BLaER1 (cell line): ENCODE data around the gene ZBED4.

Source experiments
- H3K27ac ChIP-seq: shearing (Covaris generic); formaldehyde crosslinking; 2 replicates; pipeline ENCODE4 v1.8.1; 2022
- H3K27me3 ChIP-seq: shearing (Covaris generic); formaldehyde crosslinking; 2 replicates; pipeline ENCODE4 v1.8.1; 2022
- H3K36me3 ChIP-seq: shearing (Covaris generic); formaldehyde crosslinking; 2 replicates; pipeline ENCODE4 v1.8.1; 2022
- H3K4me1 ChIP-seq: shearing (Covaris generic); formaldehyde crosslinking; 2 replicates; pipeline ENCODE4 v1.8.1; 2022
- H3K4me2 ChIP-seq: shearing (Covaris generic); formaldehyde crosslinking; 2 replicates; pipeline ENCODE4 v1.8.1; 2022
- H3K4me3 ChIP-seq: shearing (Covaris generic); formaldehyde crosslinking; 2 replicates; pipeline ENCODE4 v1.8.1; 2022
- H3K9ac ChIP-seq: shearing (Covaris generic); formaldehyde crosslinking; 2 replicates; pipeline ENCODE4 v1.8.1; 2022
- H3K9me3 ChIP-seq: shearing (Covaris generic); formaldehyde crosslinking; 2 replicates; pipeline ENCODE4 v1.8.1; 2022
- H4K20me1 ChIP-seq: shearing (Covaris generic); formaldehyde crosslinking; 2 replicates; pipeline ENCODE4 v1.8.1; 2022
- Cebpa-rat ChIP-seq: shearing (Covaris generic); IDR thresholded peaks from 2 replicates; pipeline ENCODE4 v1.8.1; 2022

The ZBED4 gene, protein sequence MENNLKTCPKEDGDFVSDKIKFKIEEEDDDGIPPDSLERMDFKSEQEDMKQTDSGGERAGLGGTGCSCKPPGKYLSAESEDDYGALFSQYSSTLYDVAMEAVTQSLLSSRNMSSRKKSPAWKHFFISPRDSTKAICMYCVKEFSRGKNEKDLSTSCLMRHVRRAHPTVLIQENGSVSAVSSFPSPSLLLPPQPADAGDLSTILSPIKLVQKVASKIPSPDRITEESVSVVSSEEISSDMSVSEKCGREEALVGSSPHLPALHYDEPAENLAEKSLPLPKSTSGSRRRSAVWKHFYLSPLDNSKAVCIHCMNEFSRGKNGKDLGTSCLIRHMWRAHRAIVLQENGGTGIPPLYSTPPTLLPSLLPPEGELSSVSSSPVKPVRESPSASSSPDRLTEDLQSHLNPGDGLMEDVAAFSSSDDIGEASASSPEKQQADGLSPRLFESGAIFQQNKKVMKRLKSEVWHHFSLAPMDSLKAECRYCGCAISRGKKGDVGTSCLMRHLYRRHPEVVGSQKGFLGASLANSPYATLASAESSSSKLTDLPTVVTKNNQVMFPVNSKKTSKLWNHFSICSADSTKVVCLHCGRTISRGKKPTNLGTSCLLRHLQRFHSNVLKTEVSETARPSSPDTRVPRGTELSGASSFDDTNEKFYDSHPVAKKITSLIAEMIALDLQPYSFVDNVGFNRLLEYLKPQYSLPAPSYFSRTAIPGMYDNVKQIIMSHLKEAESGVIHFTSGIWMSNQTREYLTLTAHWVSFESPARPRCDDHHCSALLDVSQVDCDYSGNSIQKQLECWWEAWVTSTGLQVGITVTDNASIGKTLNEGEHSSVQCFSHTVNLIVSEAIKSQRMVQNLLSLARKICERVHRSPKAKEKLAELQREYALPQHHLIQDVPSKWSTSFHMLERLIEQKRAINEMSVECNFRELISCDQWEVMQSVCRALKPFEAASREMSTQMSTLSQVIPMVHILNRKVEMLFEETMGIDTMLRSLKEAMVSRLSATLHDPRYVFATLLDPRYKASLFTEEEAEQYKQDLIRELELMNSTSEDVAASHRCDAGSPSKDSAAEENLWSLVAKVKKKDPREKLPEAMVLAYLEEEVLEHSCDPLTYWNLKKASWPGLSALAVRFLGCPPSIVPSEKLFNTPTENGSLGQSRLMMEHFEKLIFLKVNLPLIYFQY

DNA sequence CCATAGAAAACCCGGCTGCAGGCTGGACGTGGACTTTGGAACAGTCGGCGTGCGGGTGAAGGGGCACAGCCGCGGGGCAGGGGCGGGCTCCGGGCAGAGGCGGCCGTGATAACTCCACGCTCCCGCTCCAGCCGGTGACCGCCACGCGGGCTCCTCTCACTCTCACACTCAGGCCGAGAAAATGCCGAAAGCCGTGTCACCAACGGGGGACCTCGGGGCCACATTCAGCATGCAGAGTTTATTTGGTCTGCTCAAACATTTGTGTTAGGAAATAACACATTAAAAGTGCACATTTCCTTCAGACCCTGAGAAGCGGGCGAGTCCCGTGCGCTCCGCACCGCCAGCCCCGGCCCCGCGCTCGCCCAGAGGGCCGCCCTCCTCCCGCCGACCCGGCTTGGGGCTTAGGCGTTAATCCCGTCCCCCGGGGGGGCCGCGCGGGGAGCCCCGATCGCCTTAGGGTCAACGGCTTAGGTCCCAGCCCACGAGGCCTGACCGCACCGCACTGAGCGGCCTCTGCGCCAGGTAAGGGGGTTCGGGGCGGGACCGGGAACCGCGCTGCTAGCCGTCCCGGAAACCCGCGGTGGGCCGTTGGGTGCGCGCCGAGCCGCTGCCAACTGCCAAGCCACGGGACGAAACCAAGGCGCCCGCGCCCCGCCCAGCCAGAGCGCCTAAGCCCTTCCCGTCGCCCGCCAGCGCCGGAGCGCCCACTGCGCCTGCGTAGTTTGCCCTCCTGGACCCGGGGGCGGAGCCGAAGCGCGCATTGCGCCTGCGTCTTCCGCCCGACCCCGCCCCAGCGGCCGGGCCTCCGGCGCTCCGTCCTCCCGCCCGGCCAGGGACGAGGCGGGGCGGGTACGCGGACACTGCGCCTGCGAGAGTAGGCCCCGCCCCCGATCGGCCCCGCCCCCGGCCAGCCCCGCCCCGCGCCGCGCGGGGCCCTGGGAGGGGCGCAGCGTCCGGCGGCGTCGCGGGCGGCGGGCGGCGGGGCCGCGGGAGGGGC, at the start of gene ZBED4:
Gene ZBED4 (plus strand): TSS at position 947 of the 997 bp plus-strand sequence. CDS start 29,819 bp downstream, outside the sequence.
- Histone ChIP-seq H3K4me3 (peak within 1 kb of the TSS; percentile 97), H3K9me3 (no peaks in the 10 kb centered on the region), H4K20me1 (peaks cover 47% of the 10 kb centered on the region), H3K27ac (peak within 1 kb of the TSS; percentile 100), H3K4me1 (peaks cover 79% of the 10 kb centered on the region), H3K9ac (peak within 1 kb of the TSS; percentile 97), H3K4me2 (peak within 1 kb of the TSS; percentile 98), H3K36me3 (peaks cover 21% of the 10 kb centered on the region), H3K27me3 (peaks cover 37% of the 10 kb centered on the region)
- no peak for TF ChIP-seq Cebpa-rat

DNA sequence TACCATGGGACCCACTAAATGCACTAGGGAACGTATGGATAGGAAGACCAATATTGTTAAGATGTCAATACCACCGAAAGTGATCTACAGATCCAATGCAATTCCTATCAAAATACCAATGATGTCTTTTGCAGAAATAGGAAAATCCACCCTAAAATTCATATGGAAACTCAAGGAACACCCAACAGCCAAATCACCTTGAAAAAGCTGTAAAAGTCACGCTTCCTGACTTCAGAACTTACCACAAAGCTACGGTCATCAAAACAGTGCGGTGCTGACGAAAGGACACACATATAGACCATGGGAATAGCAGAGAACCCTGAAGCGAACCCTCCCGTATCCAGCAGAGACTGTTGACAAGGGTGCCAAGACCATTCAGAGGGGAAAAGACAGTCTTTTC, 46.5 kb upstream of the ZBED4 start:
- no peak overlapping the region for H3K4me3 ChIP-seq
- 0 out of 2 replicates have a peak, but pooled peaks cover 11% of the 10 kb centered on the region for H3K9me3 ChIP-seq
- no peak for TF ChIP-seq Cebpa-rat
- no peak overlapping the region for H3K4me2 ChIP-seq
- H3K9ac ChIP-seq, result no peak overlapping the region
- H3K27ac ChIP-seq, result no peak overlapping the region
- H3K36me3 ChIP-seq, result peaks cover 90% of the 10 kb centered on the region
- peaks cover 72% of the 10 kb centered on the region for H3K4me1 ChIP-seq
- H4K20me1 ChIP-seq, result peaks cover 100% of the 10 kb centered on the region
- H3K27me3 ChIP-seq, result no peaks in the 10 kb centered on the region

DNA sequence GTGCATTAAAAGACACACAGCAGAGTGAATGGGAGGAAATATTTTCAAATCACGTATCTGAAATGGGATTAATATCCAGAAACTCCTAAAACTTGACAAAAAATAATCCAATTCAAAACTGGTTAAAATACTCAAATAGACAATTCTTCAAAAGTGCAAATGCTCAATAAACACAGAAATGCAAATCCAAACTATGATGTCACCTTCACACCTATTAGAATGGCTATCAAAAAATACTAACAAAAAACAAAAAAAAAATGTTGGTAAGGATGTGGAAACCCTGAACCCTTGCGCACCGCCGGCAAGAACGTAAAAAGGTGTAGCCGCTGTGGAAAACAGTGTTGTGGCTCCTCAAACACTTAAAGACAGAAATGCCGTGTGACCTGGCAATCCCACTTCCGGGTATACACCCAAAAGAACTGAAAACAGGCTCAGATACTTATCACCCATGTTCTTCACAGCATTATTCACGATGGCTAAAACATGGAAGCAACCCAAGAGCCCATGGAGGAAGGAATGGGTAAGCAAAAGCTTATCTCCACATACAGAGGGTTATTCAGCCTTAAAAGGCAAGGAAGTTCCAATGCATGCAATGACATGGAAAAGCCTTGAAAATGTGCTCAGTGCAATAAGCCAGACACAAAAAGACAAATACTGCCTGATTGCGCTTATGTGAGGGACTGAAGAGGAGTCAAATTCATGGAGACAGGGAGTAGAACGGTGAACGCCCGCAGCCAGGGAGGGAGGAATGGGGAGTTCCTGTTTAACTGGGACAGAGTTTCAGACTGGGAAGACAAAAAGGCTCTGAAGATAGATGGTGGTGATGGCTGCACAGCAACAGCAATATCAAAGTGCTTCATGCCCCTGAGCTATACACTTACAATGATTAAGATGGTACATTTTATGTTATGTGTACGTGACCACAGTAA, 45.6 kb upstream of the ZBED4 start:
- Histone ChIP-seq H3K4me3 (no peak overlapping the region), H3K27me3 (no peaks in the 10 kb centered on the region), H3K4me1 (peaks cover 76% of the 10 kb centered on the region), H3K27ac (no peak overlapping the region), H3K4me2 (no peak overlapping the region), H3K36me3 (peaks cover 91% of the 10 kb centered on the region), H3K9me3 (0 out of 2 replicates have a peak, but pooled peaks cover 11% of the 10 kb centered on the region), H4K20me1 (peaks cover 100% of the 10 kb centered on the region), H3K9ac (no peak overlapping the region)
- TF ChIP-seq Cebpa-rat, result no peak

DNA sequence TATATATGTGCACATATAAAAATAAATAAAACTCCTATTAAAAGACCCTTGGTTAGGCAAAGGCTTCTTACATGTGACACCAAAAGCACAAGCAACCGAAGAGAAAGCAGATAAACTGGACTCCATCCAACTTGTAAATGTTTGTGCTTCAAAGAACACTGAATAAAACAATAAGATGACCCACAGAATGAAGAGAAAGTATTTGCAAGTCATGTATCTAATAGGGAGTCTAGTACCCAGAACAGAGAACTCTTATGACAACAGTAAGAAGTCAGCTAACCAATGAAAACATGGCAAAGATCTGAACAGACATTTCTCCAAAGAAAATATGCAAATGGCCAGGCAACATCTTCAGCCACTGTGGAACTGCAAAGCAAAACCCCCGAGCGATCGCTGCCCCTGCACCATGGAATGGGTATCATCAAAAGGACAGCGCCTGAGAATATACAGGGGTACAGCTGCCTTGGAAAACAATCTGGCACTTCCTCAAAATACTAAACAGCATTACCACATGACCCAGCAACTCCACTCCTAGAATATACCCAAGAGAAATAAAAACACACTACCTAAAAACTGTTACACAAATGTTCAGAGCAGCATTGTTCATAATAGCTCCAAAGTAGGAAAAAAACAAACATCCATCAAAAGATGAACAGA, 43.2 kb upstream of the ZBED4 start:
- H3K4me3 ChIP-seq, result no peak overlapping the region
- peaks cover 100% of the 10 kb centered on the region for H4K20me1 ChIP-seq
- H3K27me3 ChIP-seq, result no peaks in the 10 kb centered on the region
- H3K4me1 ChIP-seq, result peaks cover 71% of the 10 kb centered on the region
- H3K4me2 ChIP-seq, result peak overlapping the region; percentile 48; the same call in 1 of the 2 replicates
- H3K9me3 ChIP-seq, result 0 out of 2 replicates have a peak, but pooled peaks cover 11% of the 10 kb centered on the region
- TF ChIP-seq Cebpa-rat, result no peak
- H3K9ac ChIP-seq, result no peak overlapping the region
- peaks cover 90% of the 10 kb centered on the region for H3K36me3 ChIP-seq
- no peak overlapping the region for H3K27ac ChIP-seq

DNA sequence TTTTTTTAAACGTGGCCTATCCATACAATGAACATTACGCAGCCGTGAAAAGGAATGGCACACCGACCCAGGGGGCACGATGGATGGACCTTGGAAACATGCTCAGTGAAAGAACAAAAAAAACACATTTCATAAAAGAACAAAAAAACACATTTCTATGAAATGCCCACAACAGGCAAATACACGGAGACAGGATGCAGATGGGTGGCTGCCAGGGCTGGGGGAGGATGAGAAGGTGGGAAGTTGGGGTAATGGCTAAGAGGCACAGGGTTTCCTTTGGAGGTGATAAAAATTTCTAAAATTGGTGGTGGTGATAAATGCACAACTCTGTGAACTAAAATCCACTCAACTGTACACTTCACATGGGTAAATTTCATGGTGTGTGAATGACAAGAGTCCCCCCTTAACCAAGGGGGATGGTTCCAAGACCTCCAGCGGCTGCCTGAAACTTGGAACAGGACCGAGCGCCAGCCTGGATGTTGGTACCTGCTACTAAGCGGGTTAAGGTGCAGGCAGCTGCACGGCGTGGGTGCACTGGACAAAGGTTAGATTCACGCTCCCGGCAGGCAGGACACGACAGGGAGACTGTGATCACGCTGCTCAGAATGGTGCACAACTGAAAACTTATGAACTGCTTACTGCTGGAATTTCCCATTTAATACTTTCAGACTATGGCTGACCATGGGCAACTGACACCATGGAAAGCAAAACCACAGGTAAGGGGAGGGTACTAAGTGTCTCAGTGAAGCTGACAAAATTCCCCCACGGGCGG, 42.4 kb upstream of the ZBED4 start:
- Histone ChIP-seq H3K4me2 (peak overlapping the region; percentile 48), H4K20me1 (peaks cover 100% of the 10 kb centered on the region), H3K36me3 (peaks cover 90% of the 10 kb centered on the region), H3K27me3 (no peaks in the 10 kb centered on the region), H3K4me1 (peaks cover 71% of the 10 kb centered on the region), H3K4me3 (no peak overlapping the region), H3K9ac (no peak overlapping the region), H3K9me3 (0 out of 2 replicates have a peak, but pooled peaks cover 11% of the 10 kb centered on the region), H3K27ac (no peak overlapping the region)
- no peak for TF ChIP-seq Cebpa-rat

DNA sequence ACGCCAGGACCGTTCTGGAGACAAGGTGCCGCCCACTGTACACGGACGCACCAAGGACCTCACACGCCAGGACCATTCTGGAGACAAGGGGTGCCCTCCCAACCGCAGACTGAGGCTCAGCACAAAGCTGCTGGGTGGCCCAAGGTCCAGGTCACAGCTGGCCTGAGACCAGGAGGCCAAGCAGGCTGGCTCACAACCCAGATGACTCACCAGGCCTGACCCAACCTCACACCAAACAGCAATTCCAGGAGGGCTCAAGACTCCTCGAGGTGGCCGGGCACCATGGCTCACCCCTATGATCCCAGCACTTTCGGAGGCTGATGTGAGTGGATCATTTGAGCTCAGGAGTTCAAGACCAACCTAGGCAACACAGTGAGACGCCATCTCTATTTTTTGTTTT, 40.8 kb upstream of the ZBED4 start:
- H3K4me2 ChIP-seq, result no peak overlapping the region
- peaks cover 100% of the 10 kb centered on the region for H4K20me1 ChIP-seq
- no peak overlapping the region for H3K9ac ChIP-seq
- no peaks in the 10 kb centered on the region for H3K27me3 ChIP-seq
- no peak overlapping the region for H3K4me3 ChIP-seq
- H3K9me3 ChIP-seq, result 0 out of 2 replicates have a peak, but pooled peaks cover 6% of the 10 kb centered on the region
- no peak for TF ChIP-seq Cebpa-rat
- peaks cover 90% of the 10 kb centered on the region for H3K36me3 ChIP-seq
- H3K4me1 ChIP-seq, result peaks cover 75% of the 10 kb centered on the region
- no peak overlapping the region for H3K27ac ChIP-seq

DNA sequence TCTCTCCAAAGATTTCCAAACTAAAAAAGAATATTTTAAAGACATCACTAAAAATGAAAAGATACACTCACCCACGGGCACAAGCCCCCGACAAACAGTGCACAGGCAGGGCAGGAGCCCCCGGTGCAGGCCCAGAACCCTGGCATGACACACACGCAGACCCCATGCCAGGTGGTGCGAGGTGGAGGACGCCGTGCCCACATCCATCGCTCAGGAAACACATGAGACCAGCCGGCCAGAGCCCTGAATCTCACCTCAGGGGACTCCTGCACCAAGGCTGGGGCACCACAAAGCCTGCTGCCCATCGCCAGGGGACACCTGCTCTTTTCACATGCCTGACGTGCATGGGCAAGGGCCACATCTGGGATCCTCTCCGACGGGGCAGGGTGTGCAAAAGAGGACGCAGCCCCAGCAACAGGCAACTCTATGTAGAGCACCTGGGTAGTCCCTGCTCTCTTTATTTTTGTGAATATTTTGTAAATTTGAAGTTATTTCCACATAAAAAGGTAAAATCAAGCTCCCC, 39.4 kb upstream of the ZBED4 start:
- Histone ChIP-seq H3K27ac (no peak overlapping the region), H3K9ac (0 out of 2 replicates have a peak overlapping the region, but pooled peaks have one; percentile 23), H3K4me2 (peak overlapping the region; percentile 39; the same call in 1 of the 2 replicates)

More for the DNA sequence above, 39.4 kb upstream of the ZBED4 start:
- TF ChIP-seq Cebpa-rat, result no peak
- peaks cover 90% of the 10 kb centered on the region for H3K36me3 ChIP-seq
- peaks cover 100% of the 10 kb centered on the region for H4K20me1 ChIP-seq
- no peaks in the 10 kb centered on the region for H3K9me3 ChIP-seq
- H3K4me1 ChIP-seq, result peaks cover 66% of the 10 kb centered on the region
- H3K4me3 ChIP-seq, result no peak overlapping the region
- H3K27me3 ChIP-seq, result no peaks in the 10 kb centered on the region
